Endothelial cell of umbilical vein (primary cell): ENCODE measurements around the gene EMID1. TPM values are rescaled to one million over a fixed set of nuclear protein-coding genes. Genes with fewer than 3 reads are reported as not detected.

ENCODE experiments used
- BruUV-seq: library from RNA; stranded (reverse); fragments of 400-500 nt; replicated peaks from 2 replicates; lab custom pipeline; 2021; lab: Mats Ljungman, UMichigan
- CTCF ChIA-PET: fragments of 300-600, 350-600 bp; sonication (Branson Sonifier 250); formaldehyde crosslinking; loops from one replicate; lab custom pipeline; 2021; ENCODE audit warnings: antibody characterized with exemption, inconsistent platforms; lab: Charles Lee
- POLR2A ChIA-PET: fragments of 300-600, 350-600 bp; sonication (Branson Sonifier 250); formaldehyde crosslinking; loops from one replicate; lab custom pipeline; 2021; ENCODE audit warnings: antibody characterized with exemption, inconsistent platforms; lab: Charles Lee
- DNase-seq: peaks from one replicate; pipeline ENCODE4 v3.0.0-alpha.2; 2011; ENCODE audit warnings: low read depth, low spot score
- FAIRE-seq: peaks from 2 replicates; lab custom pipeline; 2011; peaks lifted over from hg19 to GRCh38; lab: Jason Lieb, UNC
- H2AFZ ChIP-seq: 2 replicates; pipeline ENCODE4 v1.6.0; 2012; ENCODE audit warnings: low read depth, low read length, control low read depth, inconsistent platforms
- H3K27ac ChIP-seq: 2 replicates; pipeline ENCODE4 v1.5.1; 2011; ENCODE audit warnings: low read depth, mild to moderate bottlenecking, control low read depth, low read length, moderate library complexity; ENCODE audit not compliant: insufficient read depth
- H3K27me3 ChIP-seq, 2 experiments: 2 replicates each; pipeline versions ENCODE4 v1.6.0 to v1.6.1; 2011; ENCODE audit warnings: low read length in 2 of 2, mixed read lengths in 1 of 2; ENCODE audit not compliant: control insufficient read depth in 2 of 2, insufficient read depth in 2 of 2
- H3K36me3 ChIP-seq, 2 experiments: 2 replicates in 1 of 2; 3 replicates in 1 of 2; pipeline ENCODE4 v1.5.1; 2011; ENCODE audit warnings: low read length in 2 of 2, mild to moderate bottlenecking in 1 of 2, moderate library complexity in 1 of 2; ENCODE audit not compliant: control insufficient read depth in 2 of 2, insufficient read depth in 2 of 2; ENCODE audit errors: extremely low read depth in 1 of 2
- H3K4me1 ChIP-seq: 3 replicates; pipeline ENCODE4 v1.5.1; 2011; ENCODE audit warnings: mild to moderate bottlenecking, low read length; ENCODE audit not compliant: control insufficient read depth, insufficient read depth; ENCODE audit errors: extremely low read depth
- H3K4me2 ChIP-seq: 2 replicates; pipeline ENCODE4 v1.6.1; 2011; ENCODE audit warnings: low read length, control low read depth, mixed read lengths; ENCODE audit not compliant: insufficient read depth
- H3K4me3 ChIP-seq, 3 experiments: fragments of 200-600 bp in 1 of 3; sonication (generic), shearing (Covaris generic) in 1 of 3; replicated peaks in 1 of 3; 2 replicates each; pipeline ENCODE4 v1.5.1; 2011 to 2016; ENCODE audit warnings: control low read depth in 3 of 3, low read length in 3 of 3, mild to moderate bottlenecking in 2 of 3, inconsistent platforms in 1 of 3, low read depth in 1 of 3, moderate library complexity in 1 of 3; ENCODE audit not compliant: insufficient read depth in 1 of 3
- H3K79me2 ChIP-seq: 2 replicates; pipeline ENCODE4 v1.6.0; 2012; ENCODE audit warnings: low read length, inconsistent platforms; ENCODE audit not compliant: control insufficient read depth, insufficient read depth
- H3K9ac ChIP-seq: replicated peaks from 2 replicates; pipeline ENCODE3; 2011; ENCODE audit warnings: low read length, control low read depth; ENCODE audit not compliant: insufficient read depth; ENCODE audit errors: extremely low read depth
- H3K9me1 ChIP-seq: replicated peaks from 3 replicates; pipeline ENCODE4 v1.6.0; 2011; ENCODE audit warnings: mild to moderate bottlenecking, low read length; ENCODE audit not compliant: control insufficient read depth, insufficient read depth; ENCODE audit errors: extremely low read depth
- H3K9me3 ChIP-seq: replicated peaks from 2 replicates; pipeline ENCODE4 v1.5.1; 2012; ENCODE audit warnings: low read length, inconsistent platforms; ENCODE audit not compliant: control insufficient read depth, insufficient read depth
- H4K20me1 ChIP-seq: replicated peaks from 2 replicates; pipeline ENCODE3; 2011; ENCODE audit warnings: mild to moderate bottlenecking, low read length; ENCODE audit not compliant: control insufficient read depth, insufficient read depth; ENCODE audit errors: extremely low read depth
- CTCF ChIP-seq, 2 donors: IDR thresholded peaks; 1 replicate in 1 of 2; 2 replicates in 1 of 2; pipeline ENCODE4 v1.5.1; 2011; ENCODE audit warnings: low read length in 2 of 2, mild to moderate bottlenecking in 2 of 2, moderate library complexity in 2 of 2, control low read depth in 1 of 2, inconsistent platforms in 1 of 2, low read depth in 1 of 2; ENCODE audit not compliant: insufficient read depth in 1 of 2; ENCODE audit errors: extremely low read depth in 1 of 2
- EZH2 ChIP-seq: IDR thresholded peaks from 2 replicates; pipeline ENCODE4 v1.6.1; 2012; ENCODE audit warnings: borderline replicate concordance, low read depth, mild to moderate bottlenecking, moderate library complexity, low read length, inconsistent platforms; ENCODE audit not compliant: severe bottlenecking
- FOS ChIP-seq: IDR thresholded peaks from 2 replicates; pipeline ENCODE4 v1.6.1; 2011; ENCODE audit warnings: mild to moderate bottlenecking, low read length, moderate library complexity, borderline replicate concordance; ENCODE audit not compliant: insufficient read depth
- GATA2 ChIP-seq: IDR thresholded peaks from 2 replicates; pipeline ENCODE4 v1.7.0; 2011; ENCODE audit warnings: low read depth, mild to moderate bottlenecking, moderate library complexity, mixed read lengths, low read length; ENCODE audit not compliant: insufficient read length, insufficient read depth
- JUN ChIP-seq: IDR thresholded peaks from 2 replicates; pipeline ENCODE4 v1.6.1; 2011; ENCODE audit warnings: borderline replicate concordance, low read depth; ENCODE audit not compliant: insufficient read length, insufficient read depth
- MYC ChIP-seq: IDR thresholded peaks from one replicate; pipeline ENCODE4 v1.6.1; 2011; ENCODE audit warnings: mild to moderate bottlenecking, low read depth, low read length
- POLR2A ChIP-seq: IDR thresholded peaks from 2 replicates; pipeline ENCODE4 v1.6.1; 2012; ENCODE audit warnings: low read depth, mild to moderate bottlenecking, control low read depth, low read length
- POLR2AphosphoS5 ChIP-seq: IDR thresholded peaks from 2 replicates; pipeline ENCODE4 v1.6.1; 2012; ENCODE audit warnings: low read depth, mild to moderate bottlenecking, control low read depth, low read length, moderate library complexity; ENCODE audit not compliant: insufficient read depth
- dilution Hi-C: fragments of 300-500 bp; cut with MboI; formaldehyde crosslinking; loops from one replicate; pipeline ENCODE4 v1.15.0; 2019; ENCODE audit warnings: low sequenced_read_pairs; ENCODE audit not compliant: extremely low pct_ligation_motif_present
- intact Hi-C: fragments of 100-400 bp; cut with micrococcal nuclease; formaldehyde crosslinking; loops from one replicate; pipeline ENCODE4 v1.10.0; 2022
- polyA plus RNA-seq, 4 experiments: library from polyadenylated mRNA; depleted of rRNA in 3 of 4; stranded (reverse) in 3 of 4; unstranded in 1 of 4; fragments of >200 nt; gene quantifications; 2 replicates each; pipeline versions ENCODE4 v1.2.1 to v1.2.3, GENCODE V29; 2011 to 2012; ENCODE audit warnings: missing spikeins in 1 of 4
- total RNA-seq: library from RNA; stranded (reverse); gene quantifications from 2 replicates; pipeline ENCODE4 v1.2.3, GENCODE V29; 2021
- TF ChIP-seq, protein P1 (sequence below): IDR thresholded peaks from 2 replicates; pipeline ENCODE4 v1.6.1; 2011; ENCODE audit not compliant: insufficient read depth, insufficient read length

The EMID1 gene
- total and polyA plus RNA-seq, 2 donors (not counting 3 experiments of a cell fraction or from before 2014, with no cell fraction given): 0.51 to 0.75 TPM

- intact Hi-C loops: no loop called here
- no peak overlapping the region for H2AFZ ChIP-seq
- no peak overlapping the region for H3K27ac ChIP-seq
- no peak overlapping the region for H3K4me2 ChIP-seq
- H3K4me3 ChIP-seq: no peak overlapping the region
- BruUV-seq: no TSS peak
- no peaks in the 10 kb centered on the region for H3K36me3 ChIP-seq
- TF ChIP-seq CTCF (IDR thresholded peaks at IDR 0.05; ENCODE audit: extremely low read depth in 1 of 2, insufficient read depth in 1 of 2, low read depth in 1 of 2, low read length in 2 of 2) (no peak), FOS (no peak), POLR2AphosphoS5 (no peak), MYC (no peak), GATA2 (no peak), EZH2 (no peak), JUN (no peak), POLR2A (no peak)
- TF ChIP-seq, protein P1, sequence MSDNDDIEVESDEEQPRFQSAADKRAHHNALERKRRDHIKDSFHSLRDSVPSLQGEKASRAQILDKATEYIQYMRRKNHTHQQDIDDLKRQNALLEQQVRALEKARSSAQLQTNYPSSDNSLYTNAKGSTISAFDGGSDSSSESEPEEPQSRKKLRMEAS: no peak
- H3K27me3 ChIP-seq: no peaks in the 10 kb centered on the region
- dilution Hi-C loops: no loop called here
- CTCF ChIA-PET: interaction anchor here (1.9 kb wide), 1 partner anchor 32 kb away, joined by 6 read pairs; no protein-coding TSS in a partner anchor
- H3K4me1 ChIP-seq: no peaks in the 10 kb centered on the region
- H4K20me1 ChIP-seq: no peaks in the 10 kb centered on the region
- POLR2A ChIA-PET: no interaction called here
- no peaks in the 10 kb centered on the region for H3K79me2 ChIP-seq
- H3K9me1 ChIP-seq: no peaks in the 10 kb centered on the region
- no peaks in the 10 kb centered on the region for H3K9me3 ChIP-seq
- DNase-seq: no peak
- no peak overlapping the region for H3K9ac ChIP-seq
- no peak for FAIRE-seq
Measured at GRCh38 chr22:29213493-29213892, 7.8 kb downstream of the EMID1 start.
